ENCODE data around the gene SPATA32. TPM values are rescaled to one million over a fixed set of nuclear protein-coding genes. Genes with fewer than 3 reads are reported as not detected.

SPATA32 gene
- total RNA-seq (not detected), polyA plus RNA-seq (ENCODE audit: insufficient read length in 6 of 6) (under 1 TPM; 0.13 to 0.69 (median 0.44) TPM)
- long read RNA-seq, donor 1 = 0 reads
- long read RNA-seq, donor 2 = 0 reads
- long read RNA-seq, donor 3 = 0 reads
- long read RNA-seq, donor 4 = 0 reads
- long read RNA-seq, donor 5 = 0 reads
- long read RNA-seq, donor 6 = 0 reads
- long read RNA-seq, donor 7 = 0 reads
- long read RNA-seq, donor 8 = 0 reads
- long read RNA-seq, donor 9 = 0 reads
- long read RNA-seq, donor 10 = 0 reads
- long read RNA-seq, donor 11 = 0 reads
- long read RNA-seq, donor 12 = 0 reads

GRCh38 chr17:45261577-45262515, at the start of gene SPATA32:
TSS of gene SPATA32 (minus strand) at chr17:45262094. CDS start at chr17:45262016, 78 bp downstream.
- DNase-seq (peak in 3 of 4 donors; percentile 65 to 95 (median 72)), ATAC-seq (peak; percentile 73)

GRCh38 chr17:45311401-45311759, 49.5 kb upstream of the SPATA32 start:
- no peak for ATAC-seq
- no peak for TF ChIP-seq CTCF (IDR thresholded peaks at IDR 0.05)
- Histone ChIP-seq H3K27ac (peak overlapping the region; percentile 76 to 88), H3K9me3 (no peaks in the 10 kb centered on the region), H3K36me3 (peaks cover 0 to 6% of the 10 kb centered on the region in 2 donors), H3K4me3 (no peak overlapping the region), H3K4me1 (peaks cover 62 to 99% of the 10 kb centered on the region in 2 donors), H3K27me3 (no peaks in the 10 kb centered on the region)
- intact Hi-C loops (cut with DNase I) = no loop called here
- DNase-seq = no peak

More at GRCh38 chr17:45261577-45262515, at the start of gene SPATA32:
- intact Hi-C loops (cut with DNase I) = no loop called here
- Histone ChIP-seq H3K27me3 (no peaks in the 10 kb centered on the region), H3K4me1 (peaks cover 6 to 31% of the 10 kb centered on the region in 2 donors), H3K27ac (peak within 1 kb of the TSS in 1 of 2 donors; percentile 60), H3K36me3 (peaks cover 0 to 38% of the 10 kb centered on the region in 2 donors), H3K9me3 (no peaks in the 10 kb centered on the region), H3K4me3 (peak within 1 kb of the TSS; percentile 55 to 59)
- no peak for TF ChIP-seq CTCF (IDR thresholded peaks at IDR 0.05)

GRCh38 chr17:45310380-45311324, 48.8 kb upstream of the SPATA32 start:
- ATAC-seq (peak; percentile 58), DNase-seq (peak in 2 of 4 donors; percentile 46 to 67)
- peak overlapping the region; percentile 76 to 88 for H3K27ac ChIP-seq
- peaks cover 69 to 100% of the 10 kb centered on the region in 2 donors for H3K4me1 ChIP-seq
- peaks cover 0 to 6% of the 10 kb centered on the region in 2 donors for H3K36me3 ChIP-seq
- intact Hi-C loops (cut with DNase I) = no loop called here
- H3K9me3 ChIP-seq = no peaks in the 10 kb centered on the region
- TF ChIP-seq CTCF (IDR thresholded peaks at IDR 0.05) = no peak
- no peak overlapping the region for H3K4me3 ChIP-seq
- no peaks in the 10 kb centered on the region for H3K27me3 ChIP-seq

- H3K9me3 ChIP-seq = no peaks in the 10 kb centered on the region
- peaks cover 0 to 6% of the 10 kb centered on the region in 2 donors for H3K36me3 ChIP-seq
- no peak for TF ChIP-seq CTCF (IDR thresholded peaks at IDR 0.05)
- no peak for ATAC-seq
- peaks cover 69 to 96% of the 10 kb centered on the region in 2 donors for H3K4me1 ChIP-seq
- H3K27me3 ChIP-seq = no peaks in the 10 kb centered on the region
- intact Hi-C loops (cut with DNase I) = no loop called here
- no peak for DNase-seq
- H3K27ac ChIP-seq = no peak overlapping the region
- H3K4me3 ChIP-seq = no peak overlapping the region
Measured at GRCh38 chr17:45309400-45309799, 47.5 kb upstream of the SPATA32 start.
